Peyer's patch (tissue), 4 donors: ENCODE data around the gene FREM1.

Source experiments
- POLR2A ChIP-seq, 2 donors: fragments of 450-650 bp; IDR thresholded peaks; one replicate each; pipeline ENCODE4 v1.5.1; 2017; ENCODE audit warnings: antibody characterized with exemption in 2 of 2, mild to moderate bottlenecking in 2 of 2, moderate library complexity in 2 of 2
- TF ChIP-seq, protein P1 (sequence below), 6 experiments: fragments of 450-650 bp in 4 of 6; fragments of 200-600 bp in 2 of 6; sonication (generic) in 1 of 6; IDR thresholded peaks; one replicate each; pipeline ENCODE4 v1.5.1; 2017 to 2019; ENCODE audit warnings: antibody characterized with exemption in 6 of 6, mild to moderate bottlenecking in 3 of 6, moderate library complexity in 1 of 6

- TF ChIP-seq, protein P1, sequence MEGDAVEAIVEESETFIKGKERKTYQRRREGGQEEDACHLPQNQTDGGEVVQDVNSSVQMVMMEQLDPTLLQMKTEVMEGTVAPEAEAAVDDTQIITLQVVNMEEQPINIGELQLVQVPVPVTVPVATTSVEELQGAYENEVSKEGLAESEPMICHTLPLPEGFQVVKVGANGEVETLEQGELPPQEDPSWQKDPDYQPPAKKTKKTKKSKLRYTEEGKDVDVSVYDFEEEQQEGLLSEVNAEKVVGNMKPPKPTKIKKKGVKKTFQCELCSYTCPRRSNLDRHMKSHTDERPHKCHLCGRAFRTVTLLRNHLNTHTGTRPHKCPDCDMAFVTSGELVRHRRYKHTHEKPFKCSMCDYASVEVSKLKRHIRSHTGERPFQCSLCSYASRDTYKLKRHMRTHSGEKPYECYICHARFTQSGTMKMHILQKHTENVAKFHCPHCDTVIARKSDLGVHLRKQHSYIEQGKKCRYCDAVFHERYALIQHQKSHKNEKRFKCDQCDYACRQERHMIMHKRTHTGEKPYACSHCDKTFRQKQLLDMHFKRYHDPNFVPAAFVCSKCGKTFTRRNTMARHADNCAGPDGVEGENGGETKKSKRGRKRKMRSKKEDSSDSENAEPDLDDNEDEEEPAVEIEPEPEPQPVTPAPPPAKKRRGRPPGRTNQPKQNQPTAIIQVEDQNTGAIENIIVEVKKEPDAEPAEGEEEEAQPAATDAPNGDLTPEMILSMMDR (IDR thresholded peaks at IDR 0.05): no peak
- no peak for TF ChIP-seq POLR2A (IDR thresholded peaks at IDR 0.05)
These were observed 165.5 kb downstream of the FREM1 start for GRCh38 chr9:14744768-14745167.
